T-helper 2 cell treated with Interferon-gamma antibody and Interleukin-4, amounts not matched to agents 5 μg/mL and 100 μg/mL, for 36 hours (primary cell): ENCODE measurements around the gene RCCD1.
"Not testable (repeated sequence)": the region's sequence is repeated elsewhere in the genome, so short reads cannot be mapped to it uniquely, and the experiment has no call there.

Experiments
- DNase-seq: peaks from one replicate; pipeline ENCODE4 v3.0.0; 2021; ENCODE audit warnings: low spot score
- H3K27ac Mint-ChIP-seq: one replicate; pipeline ENCODE4 v1.8.0; 2021; ENCODE audit warnings: mild to moderate bottlenecking, mixed read lengths
- H3K27me3 Mint-ChIP-seq: one replicate; pipeline ENCODE4 v1.8.0; 2021; ENCODE audit warnings: low read depth, mixed read lengths
- H3K36me3 Mint-ChIP-seq: one replicate; pipeline ENCODE4 v1.8.0; 2021; ENCODE audit warnings: low read depth, mixed read lengths
- H3K4me1 Mint-ChIP-seq: one replicate; pipeline ENCODE4 v1.8.0; 2021; ENCODE audit warnings: low read depth, mixed read lengths
- H3K4me3 Mint-ChIP-seq: one replicate; pipeline ENCODE4 v1.8.0; 2022; ENCODE audit warnings: mild to moderate bottlenecking, moderate library complexity, mixed read lengths
- H3K9me3 Mint-ChIP-seq: one replicate; pipeline ENCODE4 v1.8.0; 2021; ENCODE audit warnings: mixed read lengths

RCCD1 gene

DNA sequence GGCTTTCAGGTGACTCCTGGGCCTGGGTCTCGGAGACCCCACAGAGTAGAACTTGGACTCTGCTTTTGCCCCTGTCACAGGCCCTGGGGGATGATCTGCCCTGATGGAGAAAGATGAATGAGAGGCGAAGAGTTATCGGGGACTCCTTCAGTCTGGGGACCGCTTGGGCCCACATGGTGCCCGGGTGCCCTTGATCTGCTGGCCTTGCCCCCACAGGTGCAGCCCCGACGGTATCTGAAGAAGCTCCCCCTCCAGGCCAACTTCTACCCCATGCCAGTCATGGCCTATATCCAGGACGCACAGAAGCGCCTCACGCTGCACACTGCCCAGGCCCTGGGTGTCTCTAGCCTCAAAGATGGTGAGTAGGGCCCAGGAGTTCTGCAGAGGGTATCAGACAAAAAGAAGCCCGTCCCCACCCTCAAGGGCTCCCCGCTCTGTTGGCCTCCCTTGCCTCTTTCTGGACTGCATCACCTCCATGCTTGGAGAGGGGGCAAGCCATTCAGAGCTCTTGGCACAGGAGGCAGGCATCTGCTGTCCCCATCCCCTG lies 41.2 kb upstream of the RCCD1 start:
- no peaks in the 10 kb centered on the region for H3K27me3 Mint-ChIP-seq
- H3K27ac Mint-ChIP-seq, result peak overlapping the region; percentile 26
- H3K4me3 Mint-ChIP-seq, result no peak overlapping the region
- no peaks in the 10 kb centered on the region for H3K4me1 Mint-ChIP-seq
- peaks cover 66% of the 10 kb centered on the region for H3K36me3 Mint-ChIP-seq
- no peaks in the 10 kb centered on the region for H3K9me3 Mint-ChIP-seq
- DNase-seq, result no peak

- Mint-ChIP-seq H3K36me3 (peaks cover 69% of the 10 kb centered on the region), H3K27me3 (no peaks in the 10 kb centered on the region), H3K4me1 (no peaks in the 10 kb centered on the region), H3K4me3 (no peak overlapping the region), H3K9me3 (no peaks in the 10 kb centered on the region), H3K27ac (no peak overlapping the region)
- no peak for DNase-seq
Measured at GRCh38 chr15:90914305-90915080, 40.2 kb upstream of the RCCD1 start.

DNA sequence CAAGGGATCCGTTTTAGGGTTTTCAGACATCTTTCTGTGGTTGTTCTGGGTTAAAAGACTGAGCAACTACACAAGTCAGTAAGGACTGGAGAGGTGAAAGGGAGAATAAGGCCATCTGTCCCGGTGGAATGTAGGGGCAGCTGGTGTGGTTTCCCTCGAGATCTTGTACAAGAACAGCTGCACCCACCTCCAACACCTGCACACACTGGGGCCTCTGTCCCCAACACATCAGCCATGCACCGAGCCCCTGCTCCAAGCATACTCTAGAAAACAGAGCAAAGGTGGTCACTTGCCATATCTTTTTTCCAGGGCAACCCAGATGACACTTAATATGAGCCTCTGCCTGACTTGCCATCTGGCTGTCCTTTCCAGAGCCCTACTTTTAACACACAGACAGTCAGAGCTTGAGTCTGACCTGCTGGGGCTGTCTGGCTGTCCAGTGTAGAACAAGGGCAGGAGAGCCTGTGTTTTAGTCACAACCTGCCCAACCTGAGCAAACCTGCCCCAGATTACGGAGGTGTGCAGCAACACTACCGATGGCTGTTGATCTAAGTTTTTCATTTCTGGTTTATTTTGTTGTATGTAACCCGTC lies 39.4 kb upstream of the RCCD1 start:
- Mint-ChIP-seq H3K27me3 (no peaks in the 10 kb centered on the region), H3K36me3 (peaks cover 69% of the 10 kb centered on the region), H3K4me1 (no peaks in the 10 kb centered on the region), H3K9me3 (no peaks in the 10 kb centered on the region), H3K27ac (no peak overlapping the region), H3K4me3 (no peak overlapping the region)
- no peak for DNase-seq

- Mint-ChIP-seq H3K27ac (peak overlapping the region; percentile 41), H3K36me3 (peaks cover 69% of the 10 kb centered on the region), H3K4me3 (no peak overlapping the region), H3K4me1 (no peaks in the 10 kb centered on the region), H3K27me3 (no peaks in the 10 kb centered on the region), H3K9me3 (no peaks in the 10 kb centered on the region)
- no peak for DNase-seq
Measured at GRCh38 chr15:90915808-90916440, 38.8 kb upstream of the RCCD1 start.

DNA sequence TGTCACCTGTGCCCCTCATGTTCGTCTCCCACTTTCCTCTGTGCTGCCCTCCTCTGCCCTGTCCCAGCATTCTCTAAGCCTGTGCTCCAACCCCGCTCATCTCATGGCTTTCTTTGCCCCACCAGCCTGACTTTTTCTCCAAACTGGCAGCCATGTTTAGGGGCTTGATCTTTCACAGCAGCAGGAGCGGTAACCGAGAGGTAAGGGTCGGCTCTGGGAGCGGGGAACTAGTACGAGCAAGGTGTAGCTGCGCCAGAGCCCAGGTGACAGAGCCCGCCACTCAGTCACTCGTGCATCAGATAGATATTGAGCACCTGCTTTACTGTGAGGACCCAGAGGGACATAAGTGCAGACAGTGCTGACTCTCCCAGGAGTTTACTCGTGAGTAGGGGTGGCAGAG lies 38.2 kb upstream of the RCCD1 start:
- Mint-ChIP-seq H3K36me3 (peaks cover 74% of the 10 kb centered on the region), H3K4me3 (no peak overlapping the region), H3K4me1 (no peaks in the 10 kb centered on the region), H3K27ac (no peak overlapping the region), H3K27me3 (no peaks in the 10 kb centered on the region), H3K9me3 (no peaks in the 10 kb centered on the region)
- no peak for DNase-seq

GRCh38 chr15:90917569-90917968 lies 37.1 kb upstream of the RCCD1 start:
- Mint-ChIP-seq H3K36me3 (peaks cover 82% of the 10 kb centered on the region), H3K27ac (no peak overlapping the region)

DNA sequence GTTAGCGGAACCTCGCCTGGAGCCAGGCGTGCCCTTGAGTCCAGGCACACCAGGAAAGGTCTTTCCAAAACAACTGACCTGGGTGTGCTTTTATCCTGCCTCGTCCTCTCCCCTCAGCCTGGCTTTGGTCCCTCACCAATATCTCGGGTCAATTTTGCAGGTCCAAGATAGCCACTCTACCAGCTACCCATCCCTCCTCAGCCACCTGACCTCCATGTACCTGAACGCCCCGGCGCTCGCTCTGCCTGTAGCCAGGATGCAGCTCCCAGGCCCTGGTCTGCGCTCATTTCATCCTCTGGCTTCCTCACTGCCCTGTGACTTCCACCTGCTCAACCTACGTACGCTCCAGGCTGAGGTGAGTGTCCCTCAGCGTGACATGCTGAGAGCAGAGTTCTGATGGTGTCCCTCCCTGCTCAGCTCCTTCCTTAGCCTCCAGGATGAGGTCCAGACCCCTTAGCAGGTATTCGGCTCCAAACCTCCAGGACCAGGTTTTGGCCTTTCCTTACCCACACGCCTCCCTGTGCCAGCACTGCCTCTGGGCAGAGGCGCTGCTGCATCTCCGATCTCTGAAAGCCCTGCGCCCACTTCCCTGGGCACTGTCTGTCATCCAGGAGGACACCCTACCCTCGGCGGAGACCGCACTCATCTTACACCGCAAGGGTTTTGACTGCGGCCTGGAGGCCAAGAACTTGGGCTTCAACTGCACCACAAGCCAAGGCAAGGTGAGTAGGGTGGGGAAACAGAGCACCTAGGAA lies 36.5 kb upstream of the RCCD1 start:
- DNase-seq, result no peak
- no peaks in the 10 kb centered on the region for H3K9me3 Mint-ChIP-seq
- H3K27ac Mint-ChIP-seq, result no peak overlapping the region
- no peaks in the 10 kb centered on the region for H3K27me3 Mint-ChIP-seq
- H3K4me1 Mint-ChIP-seq, result no peaks in the 10 kb centered on the region
- no peak overlapping the region for H3K4me3 Mint-ChIP-seq
- peaks cover 76% of the 10 kb centered on the region for H3K36me3 Mint-ChIP-seq

More at GRCh38 chr15:90917569-90917968, 37.1 kb upstream of the RCCD1 start:
- no peak for DNase-seq
- Mint-ChIP-seq H3K4me3 (no peak overlapping the region), H3K27me3 (no peaks in the 10 kb centered on the region), H3K9me3 (no peaks in the 10 kb centered on the region), H3K4me1 (no peaks in the 10 kb centered on the region)

DNA sequence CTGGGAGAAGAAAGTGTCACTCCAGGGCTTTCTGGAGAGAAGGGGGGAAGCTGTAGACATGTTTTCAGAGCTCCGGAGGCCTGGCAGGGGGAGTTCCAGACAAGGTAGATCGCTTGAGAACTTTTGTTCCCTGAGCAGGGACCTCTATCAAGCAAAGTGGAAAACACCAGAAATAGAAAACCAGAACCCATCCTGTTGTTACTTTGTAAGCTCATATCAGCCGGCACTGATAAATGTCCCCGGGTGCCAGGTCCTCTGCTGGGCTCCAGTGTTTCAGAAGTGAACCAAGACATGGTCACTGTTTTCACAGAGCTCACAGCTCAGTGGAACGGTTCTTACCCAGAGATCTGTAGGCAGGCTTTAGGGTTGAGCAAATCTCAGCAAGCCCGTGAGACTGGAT lies 35.8 kb upstream of the RCCD1 start:
- no peak for DNase-seq
- Mint-ChIP-seq H3K36me3 (peaks cover 71% of the 10 kb centered on the region), H3K4me1 (peaks cover 2% of the 10 kb centered on the region), H3K27ac (no peak overlapping the region), H3K9me3 (no peaks in the 10 kb centered on the region), H3K4me3 (no peak overlapping the region), H3K27me3 (no peaks in the 10 kb centered on the region)

- peaks cover 14% of the 10 kb centered on the region for H3K4me1 Mint-ChIP-seq
- no peaks in the 10 kb centered on the region for H3K9me3 Mint-ChIP-seq
- no peaks in the 10 kb centered on the region for H3K27me3 Mint-ChIP-seq
- H3K4me3 Mint-ChIP-seq, result no peak overlapping the region
- H3K27ac Mint-ChIP-seq, result peak overlapping the region; percentile 4
- H3K36me3 Mint-ChIP-seq, result peaks cover 51% of the 10 kb centered on the region
- no peak for DNase-seq
Measured at GRCh38 chr15:90921887-90922286, 32.8 kb upstream of the RCCD1 start.

DNA sequence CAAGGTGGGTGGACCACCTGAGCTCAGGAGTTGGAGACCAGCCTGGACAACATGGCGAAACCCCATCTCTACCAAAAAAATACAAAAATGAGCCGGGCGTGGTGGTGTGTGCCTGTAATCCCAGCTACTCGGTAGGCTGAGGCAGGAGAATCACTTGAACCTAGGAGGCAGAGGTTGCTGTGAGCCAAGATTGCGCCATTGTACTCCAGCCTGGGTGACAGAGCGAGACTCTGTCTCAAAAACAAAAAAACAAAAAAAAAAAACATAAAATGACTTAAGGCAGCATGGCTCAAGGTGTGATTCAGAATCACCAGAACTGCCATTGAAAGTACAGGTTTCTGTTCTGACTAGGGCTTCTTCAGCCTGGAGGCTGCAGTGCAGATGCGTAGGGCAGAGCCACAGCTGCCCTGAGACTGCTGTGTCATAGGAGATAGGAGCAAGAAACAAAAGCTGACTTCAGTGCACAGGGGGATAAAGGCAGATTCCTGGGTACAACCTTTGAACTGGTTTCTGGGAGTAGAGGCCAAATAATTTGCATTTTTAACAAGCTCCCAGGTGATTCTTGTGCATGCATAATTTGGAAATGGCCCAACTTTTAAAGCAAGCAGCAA lies 31.9 kb upstream of the RCCD1 start:
- not testable (repeated sequence) for H3K9me3 Mint-ChIP-seq, H3K27ac Mint-ChIP-seq, H3K4me3 Mint-ChIP-seq, H3K27me3 Mint-ChIP-seq
- Mint-ChIP-seq H3K4me1 (peaks cover 14% of the 10 kb centered on the region), H3K36me3 (peaks cover 43% of the 10 kb centered on the region)
- peak; percentile 42 for DNase-seq

- Mint-ChIP-seq H3K9me3 (no peaks in the 10 kb centered on the region), H3K27ac (peak overlapping the region; percentile 55), H3K4me3 (no peak overlapping the region), H3K4me1 (peaks cover 21% of the 10 kb centered on the region), H3K36me3 (peaks cover 36% of the 10 kb centered on the region), H3K27me3 (no peaks in the 10 kb centered on the region)
- no peak for DNase-seq
Measured at GRCh38 chr15:90924375-90924774, 30.3 kb upstream of the RCCD1 start.

DNA sequence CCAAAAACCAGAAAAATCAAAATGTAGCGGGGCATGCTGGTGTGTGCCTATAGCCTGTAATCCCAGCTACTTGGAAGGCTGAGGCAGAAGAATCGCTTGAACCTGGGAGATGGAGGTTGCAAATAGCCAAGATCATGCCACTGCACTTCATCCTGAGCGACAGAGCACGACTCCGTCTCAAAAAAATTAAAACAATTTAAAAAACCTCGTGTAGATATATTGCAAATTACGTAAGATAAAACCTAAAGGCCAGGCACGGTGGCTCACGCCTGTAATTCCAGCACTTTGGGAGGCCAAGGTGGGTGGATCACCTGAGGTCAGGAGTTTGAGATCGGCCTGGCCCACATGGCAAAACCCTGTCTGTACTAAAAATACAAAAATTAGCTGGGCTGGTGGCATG lies 27.9 kb upstream of the RCCD1 start:
- not testable (repeated sequence) for H3K27me3 Mint-ChIP-seq, DNase-seq, H3K4me3 Mint-ChIP-seq, H3K27ac Mint-ChIP-seq, H3K9me3 Mint-ChIP-seq
- H3K36me3 Mint-ChIP-seq, result peaks cover 17% of the 10 kb centered on the region
- peaks cover 38% of the 10 kb centered on the region for H3K4me1 Mint-ChIP-seq

GRCh38 chr15:90928106-90928505 lies 26.6 kb upstream of the RCCD1 start:
- H3K27me3 Mint-ChIP-seq, H3K9me3 Mint-ChIP-seq, DNase-seq: not testable (repeated sequence)
- H3K4me3 Mint-ChIP-seq, result peak overlapping the region; percentile 72
- H3K4me1 Mint-ChIP-seq, result peaks cover 46% of the 10 kb centered on the region
- H3K27ac Mint-ChIP-seq, result peak overlapping the region; percentile 75
- peaks cover 11% of the 10 kb centered on the region for H3K36me3 Mint-ChIP-seq
